Prostate gland (tissue), 2 donors: ENCODE measurements around the gene PTX4. TPM values are rescaled to one million over a fixed set of nuclear protein-coding genes. Genes with fewer than 3 reads are reported as not detected.

Experiments
- DNase-seq: peaks from one replicate; pipeline ENCODE4 v3.0.0-alpha.2; 2019; ENCODE audit warnings: low spot score
- H3K27ac ChIP-seq, 2 donors: fragments of 200-600 bp; sonication (generic); 2 replicates each; pipeline ENCODE4 v1.5.1; 2017 to 2019
- H3K27me3 ChIP-seq: fragments of 200-600 bp; sonication (generic); replicated peaks from 2 replicates; pipeline ENCODE4 v1.5.1; 2019; ENCODE audit not compliant: insufficient read depth
- H3K36me3 ChIP-seq, 2 donors: fragments of 200-600 bp; sonication (generic); 1 replicate in 1 of 2; 2 replicates in 1 of 2; pipeline versions ENCODE4 v1.5.1 to v1.8.1; 2017 to 2019
- H3K4me1 ChIP-seq: fragments of 200-600 bp; sonication (generic); replicated peaks from 2 replicates; pipeline ENCODE4 v1.5.1; 2019
- H3K4me3 ChIP-seq, 2 donors: fragments of 200-600 bp; sonication (generic); 2 replicates each; pipeline ENCODE4 v1.5.1; 2017 to 2019
- H3K9me3 ChIP-seq: fragments of 200-600 bp; sonication (generic); 2 replicates; pipeline ENCODE4 v1.5.1; 2017
- CTCF ChIP-seq, 4 experiments: fragments of 200-600 bp in 2 of 4; fragments of 450-650 bp in 2 of 4; sonication (generic) in 2 of 4; IDR thresholded peaks; 1 replicate in 3 of 4; 2 replicates in 1 of 4; pipeline ENCODE4 v1.5.1; 2016 to 2019; ENCODE audit warnings: antibody characterized with exemption in 4 of 4, mild to moderate bottlenecking in 2 of 4, moderate library complexity in 2 of 4
- POLR2A ChIP-seq: fragments of 450-650 bp; IDR thresholded peaks from one replicate; pipeline ENCODE4 v1.6.1; 2016; ENCODE audit warnings: antibody characterized with exemption, mild to moderate bottlenecking
- POLR2AphosphoS5 ChIP-seq: sonication (generic); formaldehyde crosslinking; IDR thresholded peaks from one replicate; pipeline ENCODE4 v1.6.1; 2017; ENCODE audit warnings: antibody characterized with exemption
- WGBS: methylation state at CpG from one replicate; pipeline ENCODE4 v1.1.5; 2018; 5-methylcytosine and 5-hydroxymethylcytosine counted together
- intact Hi-C: fragments of 100-400 bp; cut with DNase I; formaldehyde crosslinking; loops from one replicate; pipeline ENCODE4 v1.14.2; 2022
- total RNA-seq, 2 donors: library from RNA; depleted of rRNA; stranded (reverse); fragments of >200 nt; gene quantifications; one replicate each; pipeline ENCODE4 v1.1.0, GENCODE V29; 2016

The PTX4 gene
- total RNA-seq, 2 donors from 2014 or later = 2.2 TPM; not detected in 1

DNA sequence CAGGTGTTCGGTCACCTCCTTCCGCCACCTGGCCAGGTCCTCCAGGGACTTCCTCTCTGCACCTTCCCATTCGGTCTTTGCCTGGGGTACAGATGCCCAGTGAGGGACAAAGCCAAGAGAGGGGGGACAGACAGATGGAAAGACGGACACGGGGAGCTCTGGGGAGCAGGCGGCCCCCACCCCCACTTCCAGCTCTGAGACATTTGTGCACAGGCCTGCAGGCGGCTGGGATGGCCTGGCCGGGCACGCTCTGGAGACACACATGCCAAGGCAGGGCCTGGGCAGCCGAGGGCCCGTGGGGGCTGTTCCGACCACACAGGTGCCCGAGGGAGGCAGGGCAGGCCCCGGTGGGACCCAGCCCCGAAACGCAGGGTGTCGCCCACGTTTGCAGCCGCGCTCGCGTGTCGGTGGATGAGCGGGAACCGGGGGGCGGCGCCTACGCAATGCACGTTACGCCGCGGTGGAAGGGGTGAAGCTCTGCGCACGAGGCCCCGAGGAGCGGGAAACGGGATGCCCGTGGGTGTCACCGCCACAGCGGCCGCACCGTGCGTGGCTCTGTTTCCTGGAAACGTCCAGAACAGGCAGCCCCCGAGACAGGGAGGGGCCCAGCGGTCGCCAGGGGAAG, 51.9 kb downstream of the PTX4 start:
- Histone ChIP-seq H3K9me3 (no peaks in the 10 kb centered on the region), H3K4me3 (no peak overlapping the region), H3K36me3 (no peaks in the 10 kb centered on the region), H3K4me1 (no peaks in the 10 kb centered on the region), H3K27ac (no peak overlapping the region), H3K27me3 (no peaks in the 10 kb centered on the region)
- no peak for TF ChIP-seq CTCF (IDR thresholded peaks at IDR 0.05)
- no peak for DNase-seq
- intact Hi-C loops = no loop called here
- 86% methylated on average over 47 of the region's 47 CpGs for WGBS

GRCh38 chr16:1435921-1436697, 52.6 kb downstream of the PTX4 start:
- Histone ChIP-seq H3K36me3 (no peaks in the 10 kb centered on the region), H3K4me3 (no peak overlapping the region), H3K4me1 (no peaks in the 10 kb centered on the region), H3K27ac (no peak overlapping the region), H3K27me3 (no peaks in the 10 kb centered on the region), H3K9me3 (no peaks in the 10 kb centered on the region)
- WGBS = 83% methylated on average over 25 of the region's 32 CpGs
- no peak for TF ChIP-seq POLR2A
- no peak for TF ChIP-seq POLR2AphosphoS5
- no peak for TF ChIP-seq CTCF (IDR thresholded peaks at IDR 0.05)
- DNase-seq = no peak
- intact Hi-C loops = no loop called here

Other genes starting within 250 kb of the PTX4 start
- 10 to 100 TPM; 17.7 to 33.6 TPM for gene TPSAB1, start 248.2 kb downstream of the PTX4 start, total RNA-seq
- 1 to 10 TPM in 1 of 2 donors, under 1 TPM in 1; 0.82 to 1.9 TPM for gene TPSD1, start 232.9 kb downstream of the PTX4 start, total RNA-seq
- gene UBE2I, start 179.3 kb downstream of the PTX4 start, total RNA-seq = 100 to 1,000 TPM in 1 of 2 donors, 10 to 100 TPM in 1; 58.2 to 110 TPM
- gene BAIAP3, start 155.3 kb downstream of the PTX4 start, total RNA-seq = 10 to 100 TPM; 12.1 to 41.6 TPM
- 100 to 1,000 TPM; 108 to 148 TPM for gene TSR3, start 137.1 kb downstream of the PTX4 start, total RNA-seq
- gene GNPTG, start 137.0 kb downstream of the PTX4 start, total RNA-seq = 100 to 1,000 TPM in 1 of 2 donors, 10 to 100 TPM in 1; 99.6 to 132 TPM
- 10 to 100 TPM; 32.6 to 96.7 TPM for gene UNKL, start 74.2 kb downstream of the PTX4 start, total RNA-seq
- 10 to 100 TPM; 12.3 to 24.0 TPM for gene UQCC4, start 68.2 kb downstream of the PTX4 start, total RNA-seq
- 10 to 100 TPM; 26.0 to 45.2 TPM for gene PERCC1, start 57.9 kb downstream of the PTX4 start, total RNA-seq
- gene CCDC154, start 44.4 kb downstream of the PTX4 start, total RNA-seq = 1 to 10 TPM in 1 of 2 donors, not detected in 1; 5.7 TPM
- 100 to 1,000 TPM in 1 of 2 donors, 10 to 100 TPM in 1; 51.9 to 108 TPM for gene CLCN7, start 13.9 kb downstream of the PTX4 start, total RNA-seq
- gene TELO2, start 4.4 kb upstream of the PTX4 start, total RNA-seq = 10 to 100 TPM; 35.1 to 53.5 TPM
- gene TMEM204, start 44.7 kb upstream of the PTX4 start, total RNA-seq = 10 to 100 TPM; 20.7 to 33.9 TPM
- gene IFT140, start 123.1 kb upstream of the PTX4 start, total RNA-seq = 10 to 100 TPM; 30.1 to 41.9 TPM
- 10 to 100 TPM; 12.7 to 36.0 TPM for gene CRAMP1, start 123.4 kb upstream of the PTX4 start, total RNA-seq
- gene JPT2, start 189.3 kb upstream of the PTX4 start, total RNA-seq = 10 to 100 TPM; 56.6 to 75.3 TPM
- 100 to 1,000 TPM in 1 of 2 donors, 10 to 100 TPM in 1; 56.0 to 157 TPM for gene MAPK8IP3, start 217.3 kb upstream of the PTX4 start, total RNA-seq